Neural cell (in vitro differentiated cells): ENCODE data around the gene LSM3. TPM values are rescaled to one million over a fixed set of nuclear protein-coding genes. Genes with fewer than 3 reads are reported as not detected.

ENCODE experiments used
- H2AFZ ChIP-seq: fragments of 200-600, 300-800 bp; sonication (generic), shearing (Covaris generic); 2 replicates; pipeline ENCODE4 v1.6.0; 2014; ENCODE audit warnings: low read depth, mild to moderate bottlenecking, antibody characterized with exemption, low read length, moderate library complexity
- H3F3A ChIP-seq: fragments of 200-600 bp; shearing (Covaris generic); 2 replicates; pipeline ENCODE4 v1.6.1; 2016; ENCODE audit warnings: mild to moderate bottlenecking, moderate library complexity, mixed read lengths, antibody characterized with exemption, low read length; ENCODE audit not compliant: insufficient read depth, poor library complexity, severe bottlenecking
- H3K27ac ChIP-seq: fragments of 200-600, 300-800 bp; sonication (generic), shearing (Covaris generic); 2 replicates; pipeline ENCODE4 v1.5.1; 2014; ENCODE audit warnings: mild to moderate bottlenecking, low read length, moderate library complexity
- H3K27me3 ChIP-seq: fragments of 300-800, 200-600 bp; sonication (generic), shearing (Covaris generic); 2 replicates; pipeline ENCODE4 v1.6.0; 2014; ENCODE audit warnings: mild to moderate bottlenecking, low read depth, low read length, moderate library complexity; ENCODE audit not compliant: insufficient read depth
- H3K36me3 ChIP-seq: fragments of 300-800, 200-600 bp; sonication (generic), shearing (Covaris generic); 2 replicates; pipeline ENCODE4 v1.5.1; 2014; ENCODE audit warnings: mild to moderate bottlenecking, antibody characterized with exemption, low read length, moderate library complexity; ENCODE audit not compliant: insufficient read depth
- H3K4me2 ChIP-seq: fragments of 300-800, 200-600 bp; sonication (generic), shearing (Covaris generic); 2 replicates; pipeline ENCODE4 v1.6.0; 2014; ENCODE audit warnings: mild to moderate bottlenecking, low read length
- H3K4me3 ChIP-seq: fragments of 300-800, 200-600 bp; sonication (generic), shearing (Covaris generic); 2 replicates; pipeline ENCODE4 v1.5.1; 2014; ENCODE audit warnings: mild to moderate bottlenecking, low read length, moderate library complexity
- H3K79me2 ChIP-seq: fragments of 200-600 bp; shearing (Covaris generic); replicated peaks from 2 replicates; pipeline ENCODE4 v1.6.0; 2014; ENCODE audit warnings: mild to moderate bottlenecking, low read length, moderate library complexity; ENCODE audit not compliant: insufficient read depth
- H3K9ac ChIP-seq: fragments of 300-800, 200-600 bp; sonication (generic), shearing (Covaris generic); 2 replicates; pipeline ENCODE4 v1.6.1; 2016; ENCODE audit warnings: mild to moderate bottlenecking, low read length, mixed read lengths
- H3K9me2 ChIP-seq: fragments of 200-600 bp; shearing (Covaris generic); 2 replicates; pipeline ENCODE4 v1.6.1; 2016; ENCODE audit warnings: mild to moderate bottlenecking, low read length, mixed read lengths; ENCODE audit not compliant: insufficient read depth
- H3K9me3 ChIP-seq: fragments of 200-600, 300-800 bp; sonication (generic), shearing (Covaris generic); 2 replicates; pipeline ENCODE4 v1.6.1; 2016; ENCODE audit warnings: mild to moderate bottlenecking, mixed run types, low read length, moderate library complexity, mixed read lengths
- H4K20me1 ChIP-seq: fragments of 200-600 bp; shearing (Covaris generic); 2 replicates; pipeline ENCODE4 v1.6.1; 2016; ENCODE audit warnings: mild to moderate bottlenecking, mixed run types; ENCODE audit not compliant: insufficient read depth
- CTCF ChIP-seq: fragments of 450-650 bp; IDR thresholded peaks from 2 replicates; pipeline ENCODE4 v1.5.1; 2014; ENCODE audit warnings: antibody characterized with exemption, mild to moderate bottlenecking, moderate library complexity; ENCODE audit not compliant: poor library complexity, severe bottlenecking
- EP300 ChIP-seq: fragments of 450-650 bp; conservative IDR thresholded peaks from 2 replicates; pipeline ENCODE4 v1.6.1; 2014; ENCODE audit warnings: antibody characterized with exemption, mild to moderate bottlenecking, moderate library complexity; ENCODE audit not compliant: poor library complexity, severe bottlenecking
- EZH2 ChIP-seq: fragments of 200-600, 300-800 bp; shearing (Covaris generic), sonication (generic); IDR thresholded peaks from 2 replicates; pipeline ENCODE4 v1.6.1; 2014; ENCODE audit warnings: antibody characterized with exemption, low read length, borderline replicate concordance, mild to moderate bottlenecking; ENCODE audit not compliant: insufficient read depth, poor library complexity, severe bottlenecking
- MXI1 ChIP-seq: fragments of 450-650 bp; conservative IDR thresholded peaks from 2 replicates; pipeline ENCODE4 v1.6.1; 2014; ENCODE audit warnings: antibody characterized with exemption, mild to moderate bottlenecking; ENCODE audit not compliant: poor library complexity, severe bottlenecking
- POLR2AphosphoS5 ChIP-seq: IDR thresholded peaks from 2 replicates; pipeline ENCODE4 v1.6.1; 2012
- RAD21 ChIP-seq: fragments of 450-650 bp; conservative IDR thresholded peaks from 2 replicates; pipeline ENCODE4 v1.6.1; 2014; ENCODE audit warnings: antibody characterized with exemption, mild to moderate bottlenecking, moderate library complexity
- REST ChIP-seq: IDR thresholded peaks from 2 replicates; pipeline ENCODE4 v1.6.1; 2012; ENCODE audit warnings: borderline replicate concordance
- SMC3 ChIP-seq: fragments of 450-650 bp; conservative IDR thresholded peaks from 2 replicates; pipeline ENCODE4 v1.6.1; 2014; ENCODE audit warnings: antibody characterized with exemption, mild to moderate bottlenecking, moderate library complexity; ENCODE audit not compliant: poor library complexity
- TAF1 ChIP-seq: IDR thresholded peaks from 2 replicates; pipeline ENCODE4 v1.6.1; 2012; ENCODE audit warnings: low read depth
- polyA plus RNA-seq: library from polyadenylated mRNA; depleted of rRNA; stranded (reverse); fragments of >200 nt; gene quantifications from 2 replicates; pipeline ENCODE4 v1.2.3, GENCODE V29; 2014

Gene LSM3
- polyA plus RNA-seq, 1 donor from 2014 or later: 29.6 TPM

GRCh38 chr3:14143271-14144225 is 35.1 kb upstream of the LSM3 start:
- Histone ChIP-seq H3F3A (no peaks in the 10 kb centered on the region), H3K9ac (peak overlapping the region; percentile 2), H2AFZ (no peak overlapping the region), H3K27ac (peak overlapping the region; percentile 45), H3K4me2 (no peak overlapping the region), H3K4me3 (no peak overlapping the region), H3K9me2 (no peaks in the 10 kb centered on the region), H3K9me3 (no peaks in the 10 kb centered on the region), H3K36me3 (peaks cover 25% of the 10 kb centered on the region), H3K79me2 (no peaks in the 10 kb centered on the region), H4K20me1 (no peaks in the 10 kb centered on the region), H3K27me3 (no peaks in the 10 kb centered on the region)
- TF ChIP-seq SMC3 (no peak), CTCF (no peak), MXI1 (no peak), TAF1 (no peak), POLR2AphosphoS5 (no peak), EZH2 (no peak), RAD21 (no peak), REST (no peak), EP300 (no peak)

GRCh38 chr3:14144423-14145075 is 34.1 kb upstream of the LSM3 start:
- no peaks in the 10 kb centered on the region for H4K20me1 ChIP-seq
- H3K4me2 ChIP-seq: no peak overlapping the region
- H3K79me2 ChIP-seq: no peaks in the 10 kb centered on the region
- no peaks in the 10 kb centered on the region for H3K9me2 ChIP-seq
- no peaks in the 10 kb centered on the region for H3F3A ChIP-seq
- peak overlapping the region; percentile 51 for H3K27ac ChIP-seq
- peak overlapping the region; percentile 19 for H3K9ac ChIP-seq
- H3K27me3 ChIP-seq: no peaks in the 10 kb centered on the region
- peaks cover 25% of the 10 kb centered on the region for H3K36me3 ChIP-seq
- no peak overlapping the region for H3K4me3 ChIP-seq
- H2AFZ ChIP-seq: no peak overlapping the region
- TF ChIP-seq EP300: no peak
- TF ChIP-seq POLR2AphosphoS5: no peak
- TF ChIP-seq TAF1: no peak
- no peak for TF ChIP-seq EZH2
- TF ChIP-seq RAD21: no peak
- TF ChIP-seq CTCF: no peak
- no peak for TF ChIP-seq SMC3
- no peak for TF ChIP-seq REST
- TF ChIP-seq MXI1: no peak
- H3K9me3 ChIP-seq: no peaks in the 10 kb centered on the region
